Inferior parietal cortex (tissue), 1 donor: Measurements from ENCODE around the gene DOCK8.
"Not testable (repeated sequence)": the region's sequence is repeated elsewhere in the genome, so short reads cannot be mapped to it uniquely, and the experiment has no call there.

Experiments
- DNase-seq: peaks from one replicate; pipeline ENCODE4 v3.0.0-alpha.2; 2016; ENCODE audit errors: extremely low spot score

The DOCK8 gene

GRCh38 chr9:224582-225520 lies 10.2 kb downstream of the DOCK8 start:
- DNase-seq = no peak

GRCh38 chr9:227860-228259 lies 13.2 kb downstream of the DOCK8 start:
- DNase-seq = no peak

GRCh38 chr9:228929-229695 lies 14.4 kb downstream of the DOCK8 start:
- DNase-seq = no peak

DNA sequence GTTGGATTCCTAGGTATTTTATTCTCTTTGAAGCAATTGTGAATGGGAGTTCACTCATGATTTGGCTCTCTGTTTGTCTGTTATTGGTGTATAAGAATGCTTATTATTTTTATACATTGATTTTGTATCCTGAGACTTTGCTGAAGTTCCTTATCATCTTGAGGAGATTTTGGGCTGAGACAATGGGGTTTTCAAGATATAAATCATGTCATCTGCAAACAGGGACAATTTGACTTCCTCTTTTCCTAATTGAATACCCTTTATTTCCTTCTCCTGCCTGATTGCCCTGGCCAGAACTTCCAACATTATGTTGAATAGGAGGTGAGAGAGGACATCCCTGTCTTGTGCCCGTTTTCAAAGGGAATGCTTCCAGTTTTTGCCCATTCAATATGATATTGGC lies 17.0 kb downstream of the DOCK8 start:
- DNase-seq = not testable (repeated sequence)

DNA sequence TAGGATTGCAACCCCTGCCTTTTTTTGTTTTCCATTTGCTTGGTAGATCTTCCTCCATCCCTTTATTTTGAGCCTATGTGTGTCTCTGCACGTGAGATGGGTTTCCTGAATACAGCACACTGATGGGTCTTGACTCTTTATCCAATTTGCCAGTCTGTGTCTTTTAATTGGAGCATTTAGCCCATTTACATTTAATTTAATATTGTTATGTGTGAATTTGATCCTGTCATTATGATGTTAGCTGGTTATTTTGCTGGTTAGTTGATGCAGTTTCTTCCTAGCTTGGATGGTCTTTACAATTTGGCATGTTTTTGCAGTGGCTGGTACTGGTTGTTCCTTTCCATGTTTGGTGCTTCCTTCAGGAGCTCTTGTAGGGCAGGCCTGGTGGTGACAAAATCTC lies 19.0 kb downstream of the DOCK8 start:
- DNase-seq = not testable (repeated sequence)

DNA sequence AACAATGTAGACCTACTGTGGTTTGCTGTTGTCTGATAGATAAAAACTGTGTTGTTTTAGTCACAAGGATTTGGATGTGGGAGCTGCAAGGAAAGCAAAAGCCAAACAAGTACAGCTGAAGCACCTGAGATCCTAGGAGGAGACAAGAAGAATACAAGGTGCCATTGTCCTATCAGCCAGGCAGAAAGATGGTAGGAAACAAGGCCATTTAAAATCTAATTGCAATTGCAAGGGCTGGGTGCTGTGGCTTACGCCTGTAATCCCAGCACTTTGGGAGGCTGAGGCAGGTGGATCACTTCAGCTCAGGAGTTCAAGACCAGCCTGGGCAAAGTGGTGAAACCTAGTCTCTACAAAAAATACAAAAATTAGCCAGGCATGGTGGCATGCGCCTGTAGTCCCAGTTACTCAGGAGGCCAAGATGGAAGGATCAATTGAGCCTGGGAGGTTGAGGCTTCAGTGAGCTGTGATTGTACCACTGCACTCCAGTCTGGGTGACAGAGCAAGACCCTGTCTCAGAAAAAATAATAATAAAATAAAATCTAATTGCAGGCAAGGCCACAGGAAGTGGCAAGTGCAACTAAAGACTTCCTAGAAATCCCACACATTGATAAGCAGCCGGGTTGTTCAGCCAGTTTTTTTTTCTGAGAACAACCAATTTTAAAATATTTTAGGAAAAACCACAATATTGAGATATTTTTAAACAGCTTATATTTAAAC lies 22.6 kb downstream of the DOCK8 start:
- no peak for DNase-seq

DNA sequence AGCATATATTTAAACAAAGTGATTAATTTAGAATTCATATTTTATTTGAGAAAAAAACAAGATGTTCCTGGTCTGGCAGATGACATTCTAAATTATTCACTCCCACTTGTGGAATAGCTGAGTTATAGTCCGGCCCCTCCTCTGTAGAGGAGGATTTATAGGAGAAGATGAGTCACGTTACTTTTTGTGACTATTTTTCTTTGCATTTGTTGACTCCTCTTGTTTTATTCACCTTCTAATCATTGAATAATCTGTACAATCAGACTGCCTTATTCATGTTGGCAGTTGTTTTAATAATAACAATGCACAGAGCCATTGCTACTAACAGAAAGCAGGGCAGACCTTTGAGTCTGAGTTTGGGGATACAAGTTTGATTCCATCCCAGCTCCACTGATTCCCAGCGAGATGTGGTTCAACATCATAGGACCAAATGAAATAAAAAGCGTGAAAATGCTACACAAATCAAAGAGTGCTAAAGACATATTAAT lies 23.2 kb downstream of the DOCK8 start:
- no peak for DNase-seq

DNA sequence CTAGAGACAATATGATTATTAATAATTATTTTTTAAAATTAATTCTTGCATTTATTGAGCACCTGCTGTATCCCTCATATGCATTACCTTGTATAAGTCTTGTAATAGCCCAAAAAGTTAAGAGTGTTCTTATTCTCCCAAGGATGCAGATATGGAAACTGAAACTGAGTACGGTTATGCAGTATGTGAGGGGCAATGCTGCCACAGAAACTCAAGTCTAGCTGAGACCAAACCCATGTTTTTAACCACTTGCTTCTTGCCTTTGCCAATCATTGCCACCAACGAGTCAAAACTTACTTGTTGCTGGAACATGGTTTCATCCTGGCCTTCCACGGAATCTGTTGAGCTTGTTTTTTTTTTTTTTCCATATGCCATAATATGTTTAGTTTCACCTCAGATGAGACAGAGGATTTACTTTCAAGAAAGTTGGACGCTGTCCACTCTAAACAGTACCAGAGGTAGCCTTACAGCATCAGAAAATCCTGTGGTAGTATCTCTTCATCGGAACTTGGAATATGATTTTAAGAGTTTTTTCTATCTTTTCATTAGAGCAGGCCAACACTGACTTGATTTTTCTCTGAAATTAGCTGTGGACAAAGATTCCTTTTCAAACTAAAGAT lies 27.9 kb downstream of the DOCK8 start:
- DNase-seq = no peak

- no peak for DNase-seq
Measured at GRCh38 chr9:248278-248961, 33.8 kb downstream of the DOCK8 start.

- DNase-seq = no peak
Measured at GRCh38 chr9:249025-249424, 34.4 kb downstream of the DOCK8 start.

DNA sequence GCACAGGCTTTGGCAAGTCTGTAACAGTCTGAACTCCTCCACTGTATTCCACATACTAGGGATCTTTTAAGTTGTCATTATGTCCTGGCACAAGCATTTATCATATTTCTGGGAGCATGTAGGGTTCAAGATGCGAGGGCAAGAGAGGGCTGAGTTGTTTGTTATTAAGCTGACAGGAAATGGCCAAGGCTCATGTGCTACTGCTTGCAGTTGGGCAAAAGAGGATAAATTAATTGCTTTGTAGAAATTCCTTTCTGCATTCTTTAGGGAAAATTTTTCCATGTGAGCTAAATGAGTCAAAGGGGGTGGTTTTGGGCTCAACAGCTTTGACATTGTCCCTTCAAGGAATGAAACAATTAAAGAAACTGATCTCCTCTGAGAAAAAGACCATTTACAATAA lies 35.4 kb downstream of the DOCK8 start:
- no peak for DNase-seq

DNA sequence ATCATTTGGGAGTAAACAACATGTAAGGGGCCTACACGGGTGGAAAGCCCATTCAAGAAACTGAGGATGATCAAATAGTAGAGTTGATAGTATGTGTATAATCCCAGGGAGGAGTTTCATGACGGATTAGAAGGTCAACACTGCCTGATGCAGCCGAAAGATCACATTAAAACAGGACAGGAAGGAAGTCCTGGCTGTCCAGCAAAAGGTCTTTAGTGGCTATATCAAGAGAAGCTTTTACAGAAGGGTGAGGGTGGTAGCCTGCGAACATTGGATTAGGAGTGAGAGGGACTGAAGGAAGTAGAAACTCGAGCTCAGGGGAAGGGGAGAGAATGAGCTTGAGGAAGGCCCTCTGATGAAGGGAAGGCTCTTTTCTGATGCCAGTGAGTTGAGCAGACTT lies 36.0 kb downstream of the DOCK8 start:
- no peak for DNase-seq

- DNase-seq = no peak
Measured at GRCh38 chr9:251398-251797, 36.7 kb downstream of the DOCK8 start.

GRCh38 chr9:253539-253938 lies 38.9 kb downstream of the DOCK8 start:
- no peak for DNase-seq

GRCh38 chr9:254516-254915 lies 39.9 kb downstream of the DOCK8 start:
- DNase-seq = no peak

- no peak for DNase-seq
Measured at GRCh38 chr9:257957-258356, 43.3 kb downstream of the DOCK8 start.

- no peak for DNase-seq
Measured at GRCh38 chr9:259405-260404, 45.0 kb downstream of the DOCK8 start.

GRCh38 chr9:264231-264630 lies 49.6 kb downstream of the DOCK8 start:
- DNase-seq = no peak

- no peak for DNase-seq
Measured at GRCh38 chr9:265209-265870, 50.7 kb downstream of the DOCK8 start.
